Dendritic cell treated with granulocyte-macrophage colony-stimulating factor and Interleukin-4, amounts not matched to agents 40 ng/mL and 50 ng/mL, for 4 days (primary cell): Measurements from ENCODE around the gene EPB41L4B.

Source experiments
- H3K27ac Mint-ChIP-seq: one replicate; pipeline ENCODE4 v1.8.0; 2022; ENCODE audit warnings: mild to moderate bottlenecking, mixed read lengths
- H3K27me3 Mint-ChIP-seq: one replicate; pipeline ENCODE4 v1.8.0; 2022; ENCODE audit warnings: mild to moderate bottlenecking, mixed read lengths
- H3K36me3 Mint-ChIP-seq: one replicate; pipeline ENCODE4 v1.8.0; 2022; ENCODE audit warnings: low read depth, mixed read lengths
- H3K4me1 Mint-ChIP-seq: one replicate; pipeline ENCODE4 v1.8.0; 2022; ENCODE audit warnings: low read depth, mixed read lengths
- H3K4me3 Mint-ChIP-seq: one replicate; pipeline ENCODE4 v1.8.0; 2022; ENCODE audit warnings: mild to moderate bottlenecking, moderate library complexity, mixed read lengths
- H3K9me3 Mint-ChIP-seq: one replicate; pipeline ENCODE4 v1.8.0; 2022; ENCODE audit warnings: mixed read lengths
- intact Hi-C: fragments of 100-400 bp; cut with micrococcal nuclease; formaldehyde crosslinking; loops from one replicate; pipeline ENCODE4 v1.15.0; 2022

The EPB41L4B gene

DNA sequence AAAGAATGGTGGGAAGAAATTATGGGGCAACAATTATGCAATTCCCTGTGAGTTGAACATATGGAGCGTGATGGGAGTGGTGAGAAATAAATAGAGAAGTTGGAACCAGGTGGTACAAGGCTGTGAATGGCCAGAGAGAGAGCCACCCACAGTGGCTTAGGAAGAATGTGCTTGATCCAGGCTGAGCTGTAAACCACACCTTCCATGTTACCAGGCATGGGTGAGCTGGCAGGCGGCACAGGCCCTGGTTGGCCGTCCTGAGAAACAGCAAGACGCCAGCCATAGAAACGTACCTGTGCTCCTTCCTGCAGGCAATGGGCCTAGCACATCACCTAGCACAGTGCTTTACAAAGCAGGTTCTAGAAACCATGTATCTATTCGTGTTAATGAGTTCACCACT is 74.3 kb downstream of the EPB41L4B start:
- Mint-ChIP-seq H3K4me3 (no peak overlapping the region), H3K9me3 (no peaks in the 10 kb centered on the region), H3K36me3 (no peaks in the 10 kb centered on the region), H3K27ac (no peak overlapping the region), H3K4me1 (peaks cover 8% of the 10 kb centered on the region), H3K27me3 (peaks cover 47% of the 10 kb centered on the region)
- intact Hi-C loops: no loop called here

DNA sequence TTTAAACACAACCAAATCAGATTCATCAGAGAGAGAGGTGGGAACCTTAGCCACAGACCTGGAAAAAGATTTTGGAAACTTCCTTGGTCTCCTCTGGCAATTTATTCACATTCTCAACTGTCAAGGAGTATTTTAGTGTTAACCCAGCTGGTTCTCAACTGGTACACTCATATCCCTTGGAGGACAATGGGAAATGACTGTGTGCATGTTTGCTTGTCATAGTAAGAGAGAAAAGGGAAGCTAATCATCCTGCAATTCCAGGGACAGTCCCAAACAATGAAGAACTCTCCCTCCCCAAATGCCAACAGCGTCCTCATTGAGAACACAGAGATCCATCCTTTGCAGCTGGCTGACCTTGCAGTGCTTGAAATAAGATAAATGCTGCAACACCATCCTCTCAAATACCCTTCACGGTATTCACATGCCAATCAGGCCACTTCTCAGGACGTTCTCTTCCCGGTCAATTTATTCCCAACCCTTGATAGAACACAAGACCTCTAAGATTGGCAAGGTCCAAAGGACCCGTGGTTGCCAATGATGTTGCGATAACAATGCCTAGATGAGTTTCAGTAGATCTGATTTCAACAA is 75.5 kb downstream of the EPB41L4B start:
- Mint-ChIP-seq H3K36me3 (no peaks in the 10 kb centered on the region), H3K4me3 (no peak overlapping the region), H3K9me3 (no peaks in the 10 kb centered on the region), H3K4me1 (no peaks in the 10 kb centered on the region), H3K27me3 (peaks cover 46% of the 10 kb centered on the region), H3K27ac (no peak overlapping the region)
- intact Hi-C loops: loop anchor here (2.0 kb wide), 2 partner anchors 77 to 225 kb away; no protein-coding TSS in a partner anchor

GRCh38 chr9:109244179-109245132 is 76.4 kb downstream of the EPB41L4B start:
- no peaks in the 10 kb centered on the region for H3K9me3 Mint-ChIP-seq
- H3K4me3 Mint-ChIP-seq: no peak overlapping the region

GRCh38 chr9:109242741-109243140 is 78.1 kb downstream of the EPB41L4B start:
- peaks cover 51% of the 10 kb centered on the region for H3K27me3 Mint-ChIP-seq
- H3K9me3 Mint-ChIP-seq: no peaks in the 10 kb centered on the region
- no peak overlapping the region for H3K27ac Mint-ChIP-seq
- intact Hi-C loops: no loop called here
- no peaks in the 10 kb centered on the region for H3K4me1 Mint-ChIP-seq
- no peaks in the 10 kb centered on the region for H3K36me3 Mint-ChIP-seq
- H3K4me3 Mint-ChIP-seq: no peak overlapping the region

More at GRCh38 chr9:109244179-109245132, 76.4 kb downstream of the EPB41L4B start:
- Mint-ChIP-seq H3K4me1 (no peaks in the 10 kb centered on the region), H3K36me3 (no peaks in the 10 kb centered on the region), H3K27me3 (peaks cover 45% of the 10 kb centered on the region), H3K27ac (no peak overlapping the region)
- intact Hi-C loops: loop anchor here (2.0 kb wide), 2 partner anchors 78 to 226 kb away; no protein-coding TSS in a partner anchor

- Mint-ChIP-seq H3K4me3 (no peak overlapping the region), H3K36me3 (no peaks in the 10 kb centered on the region), H3K27me3 (peaks cover 54% of the 10 kb centered on the region), H3K27ac (no peak overlapping the region), H3K4me1 (no peaks in the 10 kb centered on the region), H3K9me3 (no peaks in the 10 kb centered on the region)
- intact Hi-C loops: no loop called here
These were observed 78.8 kb downstream of the EPB41L4B start for GRCh38 chr9:109242014-109242413.

GRCh38 chr9:109241207-109241606 is 79.7 kb downstream of the EPB41L4B start:
- Mint-ChIP-seq H3K9me3 (no peaks in the 10 kb centered on the region), H3K4me3 (no peak overlapping the region), H3K36me3 (no peaks in the 10 kb centered on the region), H3K4me1 (no peaks in the 10 kb centered on the region), H3K27ac (no peak overlapping the region), H3K27me3 (peaks cover 54% of the 10 kb centered on the region)
- intact Hi-C loops: no loop called here

DNA sequence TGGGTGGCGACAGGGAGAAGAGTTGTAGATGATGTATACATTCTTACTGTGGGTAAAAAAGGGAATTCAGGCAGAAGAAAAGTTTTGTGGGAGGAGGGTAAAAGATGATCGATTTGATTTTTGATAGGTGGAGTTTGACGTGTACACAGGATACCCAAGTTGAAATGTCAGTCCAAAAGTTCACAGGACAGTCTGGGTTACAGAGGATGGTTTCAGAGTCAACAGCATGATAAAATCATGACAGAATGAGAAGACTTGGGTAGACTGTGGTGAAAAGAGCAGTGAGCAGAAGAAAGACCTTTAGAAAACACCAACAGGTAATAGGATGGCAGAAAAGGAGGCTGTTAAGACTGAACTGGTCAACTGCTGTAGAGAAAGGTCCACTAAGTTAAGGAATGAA is 81.6 kb downstream of the EPB41L4B start:
- no peaks in the 10 kb centered on the region for H3K36me3 Mint-ChIP-seq
- H3K4me3 Mint-ChIP-seq: no peak overlapping the region
- H3K9me3 Mint-ChIP-seq: no peaks in the 10 kb centered on the region
- H3K27me3 Mint-ChIP-seq: peaks cover 40% of the 10 kb centered on the region
- no peak overlapping the region for H3K27ac Mint-ChIP-seq
- H3K4me1 Mint-ChIP-seq: no peaks in the 10 kb centered on the region
- intact Hi-C loops: no loop called here

DNA sequence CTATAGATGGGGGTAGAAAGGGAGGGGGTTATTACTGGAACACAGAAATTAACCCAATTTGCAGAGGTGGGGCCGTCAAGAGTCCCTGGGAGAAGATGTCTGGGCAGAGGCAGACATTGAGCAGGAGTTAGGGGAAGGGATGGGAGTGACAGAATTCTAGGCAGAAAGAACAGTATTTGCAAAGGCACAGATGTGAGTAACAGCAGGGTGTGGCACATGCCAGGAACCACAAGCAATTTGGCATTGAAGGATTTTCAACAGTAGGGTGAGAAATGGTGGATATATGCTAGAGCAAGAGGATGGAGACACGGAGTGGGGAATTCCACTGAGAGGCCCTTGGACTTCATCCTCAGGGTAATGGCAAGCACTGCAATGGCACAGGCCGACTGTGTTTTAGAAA is 82.2 kb downstream of the EPB41L4B start:
- H3K27me3 Mint-ChIP-seq: peaks cover 36% of the 10 kb centered on the region
- no peaks in the 10 kb centered on the region for H3K36me3 Mint-ChIP-seq
- no peaks in the 10 kb centered on the region for H3K4me1 Mint-ChIP-seq
- no peaks in the 10 kb centered on the region for H3K9me3 Mint-ChIP-seq
- no peak overlapping the region for H3K27ac Mint-ChIP-seq
- H3K4me3 Mint-ChIP-seq: no peak overlapping the region
- intact Hi-C loops: no loop called here

- Mint-ChIP-seq H3K4me1 (no peaks in the 10 kb centered on the region), H3K36me3 (no peaks in the 10 kb centered on the region), H3K27ac (no peak overlapping the region), H3K9me3 (no peaks in the 10 kb centered on the region), H3K27me3 (peaks cover 35% of the 10 kb centered on the region), H3K4me3 (no peak overlapping the region)
- intact Hi-C loops: no loop called here
These were observed 82.7 kb downstream of the EPB41L4B start for GRCh38 chr9:109238125-109238524.

GRCh38 chr9:109232449-109233237 is 88.2 kb downstream of the EPB41L4B start:
- H3K27ac Mint-ChIP-seq: no peak overlapping the region
- H3K9me3 Mint-ChIP-seq: no peaks in the 10 kb centered on the region
- no peaks in the 10 kb centered on the region for H3K4me1 Mint-ChIP-seq
- no peaks in the 10 kb centered on the region for H3K36me3 Mint-ChIP-seq
- peaks cover 18% of the 10 kb centered on the region for H3K27me3 Mint-ChIP-seq
- intact Hi-C loops: no loop called here
- H3K4me3 Mint-ChIP-seq: no peak overlapping the region

GRCh38 chr9:109231593-109231992 is 89.3 kb downstream of the EPB41L4B start:
- intact Hi-C loops: no loop called here
- Mint-ChIP-seq H3K4me1 (no peaks in the 10 kb centered on the region), H3K9me3 (no peaks in the 10 kb centered on the region), H3K27ac (no peak overlapping the region), H3K36me3 (no peaks in the 10 kb centered on the region), H3K27me3 (peaks cover 19% of the 10 kb centered on the region), H3K4me3 (no peak overlapping the region)

- H3K27ac Mint-ChIP-seq: no peak overlapping the region
- no peaks in the 10 kb centered on the region for H3K4me1 Mint-ChIP-seq
- peaks cover 19% of the 10 kb centered on the region for H3K27me3 Mint-ChIP-seq
- H3K9me3 Mint-ChIP-seq: no peaks in the 10 kb centered on the region
- H3K36me3 Mint-ChIP-seq: no peaks in the 10 kb centered on the region
- intact Hi-C loops: no loop called here
- H3K4me3 Mint-ChIP-seq: no peak overlapping the region
These were observed 90.6 kb downstream of the EPB41L4B start for GRCh38 chr9:109230277-109230676.

DNA sequence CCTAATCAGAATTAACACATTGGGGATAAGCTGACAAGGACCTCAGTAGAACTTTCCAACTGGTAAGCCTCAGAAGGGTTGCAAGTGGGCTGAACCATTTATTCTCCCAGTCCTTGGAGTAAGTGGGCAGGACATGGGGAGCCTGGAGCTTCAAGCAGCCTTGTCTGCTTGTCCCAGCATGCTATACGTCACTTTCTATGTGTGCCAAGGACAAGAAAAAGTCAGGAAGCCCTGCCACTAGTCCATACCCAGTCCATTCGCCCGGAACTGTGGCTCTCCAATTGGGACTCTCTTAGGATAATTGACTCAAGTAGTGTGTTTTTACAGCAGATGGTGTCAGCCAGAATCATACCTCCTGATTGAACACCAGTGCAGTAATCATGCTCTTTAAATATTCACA is 91.2 kb downstream of the EPB41L4B start:
- Mint-ChIP-seq H3K27me3 (peaks cover 16% of the 10 kb centered on the region), H3K36me3 (no peaks in the 10 kb centered on the region), H3K27ac (no peak overlapping the region), H3K9me3 (no peaks in the 10 kb centered on the region), H3K4me3 (no peak overlapping the region), H3K4me1 (no peaks in the 10 kb centered on the region)
- intact Hi-C loops: no loop called here
